K562 (cell line): Measurements from ENCODE around the gene TMEM205. TPM values are rescaled to one million over a fixed set of nuclear protein-coding genes. Genes with fewer than 3 reads are reported as not detected.

ENCODE experiments used
- ATAC-seq: fragments of 200-7000 bp; cut with Tn5 transposase; 3 replicates; pipeline ENCODE4 v1.9.1; 2020; ENCODE audit warnings: moderate library complexity
- BruUV-seq: library from RNA; stranded (reverse); fragments of 400-500 nt; replicated peaks from 2 replicates; lab custom pipeline; 2021; lab: Mats Ljungman, UMichigan
- CTCF ChIA-PET: fragments of 300-600 bp; formaldehyde crosslinking; extraction: SDS; loops from one replicate; lab custom pipeline; 2021; ENCODE audit warnings: low intra/inter-chr PET ratio; lab: Yijun Ruan, JAX
- POLR2A ChIA-PET: fragments of 300-600, 350-650 bp; sonication (Branson Sonifier 250); formaldehyde crosslinking; extraction: SDS; loops from one replicate; lab custom pipeline; 2021; ENCODE audit warnings: antibody characterized with exemption, inconsistent platforms; lab: Yijun Ruan, JAX
- DNase-seq, 4 experiments: peaks; one replicate each; pipeline versions ENCODE4 v3.0.0 to v3.0.0-alpha.2; 2011 to 2018; ENCODE audit warnings: low spot score in 3 of 4, mixed read lengths in 3 of 4; ENCODE audit errors: extremely low read depth in 1 of 4
- FAIRE-seq: peaks from 2 replicates; lab custom pipeline; 2011; peaks lifted over from hg19 to GRCh38; lab: Jason Lieb, UNC
- H2AFZ ChIP-seq: 2 replicates; pipeline ENCODE4 v1.6.0; 2011; ENCODE audit warnings: low read depth, low read length, control low read depth, inconsistent platforms
- H3K27ac ChIP-seq: fragments of 200-600 bp; 3 replicates; pipeline ENCODE4 v1.8.0; 2011; ENCODE audit warnings: low read depth, mild to moderate bottlenecking, control low read depth, inconsistent platforms, low read length, moderate library complexity, mixed read lengths; ENCODE audit errors: extremely low read depth
- H3K27me3 ChIP-seq, 2 experiments: fragments of 300-600 bp in 1 of 2; 2 replicates in 1 of 2; 3 replicates in 1 of 2; pipeline versions ENCODE4 v1.6.0 to v1.8.0; 2011; ENCODE audit warnings: inconsistent platforms in 2 of 2, low read length in 2 of 2, mild to moderate bottlenecking in 1 of 2, mixed read lengths in 1 of 2, moderate library complexity in 1 of 2; ENCODE audit not compliant: control insufficient read depth in 2 of 2, insufficient read depth in 2 of 2
- H3K36me3 ChIP-seq: fragments of 300-600 bp; 3 replicates; pipeline ENCODE4 v1.8.0; 2011; ENCODE audit warnings: mild to moderate bottlenecking, low read length, inconsistent platforms; ENCODE audit not compliant: control insufficient read depth, insufficient read depth
- H3K4me1 ChIP-seq, 2 experiments: fragments of 200-600 bp in 1 of 2; replicated peaks in 1 of 2; 2 replicates in 1 of 2; 3 replicates in 1 of 2; pipeline versions ENCODE4 v1.5.1 to v1.8.0; 2011; ENCODE audit warnings: inconsistent platforms in 2 of 2, low read length in 2 of 2, mild to moderate bottlenecking in 1 of 2, mixed read lengths in 1 of 2, moderate library complexity in 1 of 2; ENCODE audit not compliant: control insufficient read depth in 2 of 2, insufficient read depth in 2 of 2
- H3K4me2 ChIP-seq: 2 replicates; pipeline ENCODE4 v1.6.1; 2011; ENCODE audit warnings: low read length, control low read depth, inconsistent platforms, mixed read lengths; ENCODE audit not compliant: insufficient read depth
- H3K4me3 ChIP-seq: fragments of 200-600 bp; sonication (generic), shearing (Covaris generic); 2 replicates; pipeline ENCODE4 v1.5.1; 2016; ENCODE audit warnings: control low read depth, inconsistent platforms
- H3K79me2 ChIP-seq: fragments of 200-600 bp; 3 replicates; pipeline ENCODE4 v1.8.0; 2011; ENCODE audit warnings: low read length, inconsistent platforms; ENCODE audit not compliant: control insufficient read depth, insufficient read depth
- H3K9ac ChIP-seq, 2 experiments: 2 replicates each; pipeline versions ENCODE4 v1.6.0 to v1.6.1; 2011; ENCODE audit warnings: low read depth in 2 of 2, low read length in 2 of 2, control low read depth in 1 of 2, inconsistent platforms in 1 of 2, mild to moderate bottlenecking in 1 of 2, mixed read lengths in 1 of 2; ENCODE audit not compliant: insufficient read depth in 1 of 2
- H3K9me1 ChIP-seq: one replicate; pipeline ENCODE4 v1.6.0; 2011; ENCODE audit warnings: inconsistent platforms, mild to moderate bottlenecking, low read length, moderate library complexity; ENCODE audit not compliant: control insufficient read depth, insufficient read depth
- H3K9me3 ChIP-seq: replicated peaks from 2 replicates; pipeline ENCODE4 v1.5.1; 2011; ENCODE audit warnings: low read depth, low read length, inconsistent platforms; ENCODE audit not compliant: control insufficient read depth, insufficient read depth
- H4K20me1 ChIP-seq: replicated peaks from 2 replicates; pipeline ENCODE4 v1.6.1; 2011; ENCODE audit warnings: low read length, inconsistent platforms, mixed read lengths; ENCODE audit not compliant: control insufficient read depth, insufficient read depth
- ATF7 ChIP-seq: fragments of 450-650 bp; IDR thresholded peaks from 2 replicates; pipeline ENCODE4 v1.7.1; 2014; ENCODE audit warnings: mild to moderate bottlenecking, moderate library complexity
- C11orf30 ChIP-seq: fragments of 450-650 bp; IDR thresholded peaks from 2 replicates; pipeline ENCODE4 v1.6.1; 2016; ENCODE audit warnings: low read depth, mild to moderate bottlenecking
- CBFA2T2 ChIP-seq: fragments of 450-650 bp; conservative IDR thresholded peaks from 2 replicates; pipeline ENCODE4 v1.6.1; 2017; ENCODE audit warnings: mild to moderate bottlenecking
- GABPA ChIP-seq: fragments of 200-800 bp; sonication (Bioruptor generic); conservative IDR thresholded peaks from 2 replicates; pipeline ENCODE4 v1.6.1; 2016; ENCODE audit warnings: low read depth, missing genetic modification characterization, missing compliant biosample characterization
- GATAD2A ChIP-seq: fragments of 450-650 bp; IDR thresholded peaks from 2 replicates; pipeline ENCODE4 v1.6.1; 2017
- HMBOX1 ChIP-seq: sonication (generic); IDR thresholded peaks from 2 replicates; pipeline ENCODE4 v1.6.1; 2016
- MCM5 ChIP-seq: fragments of 450-650 bp; IDR thresholded peaks from 2 replicates; pipeline ENCODE4 v1.6.1; 2016; ENCODE audit warnings: low read depth
- NR2C1 ChIP-seq, 2 experiments: fragments of 450-650 bp; IDR thresholded peaks; 2 replicates each; pipeline ENCODE4 v1.6.1; 2017; ENCODE audit warnings: mild to moderate bottlenecking in 2 of 2, antibody characterized with exemption in 1 of 2, inconsistent platforms in 1 of 2, missing compliant biosample characterization in 1 of 2, missing genetic modification characterization in 1 of 2
- REST ChIP-seq, 2 experiments: fragments of 450-650 bp; formaldehyde crosslinking in 1 of 2; IDR thresholded peaks; 2 replicates each; pipeline versions ENCODE4 v1.4.0 to v1.6.1; 2014 to 2020; ENCODE audit warnings: mild to moderate bottlenecking in 2 of 2, borderline replicate concordance in 1 of 2, low read depth in 1 of 2
- TCF3 ChIP-seq: sonication (generic); formaldehyde crosslinking; IDR thresholded peaks from 2 replicates; pipeline ENCODE4 v1.4.0; 2020; ENCODE audit warnings: mild to moderate bottlenecking, missing genetic modification reagents
- ZBTB49 ChIP-seq: sonication (generic); formaldehyde crosslinking; IDR thresholded peaks from 2 replicates; pipeline ENCODE4 v1.8.0; 2022; ENCODE audit warnings: missing genetic modification reagents, mild to moderate bottlenecking, borderline replicate concordance
- ZNF197 ChIP-seq: fragments of 200-800 bp; sonication (Bioruptor generic); IDR thresholded peaks from 2 replicates; pipeline ENCODE4 v1.6.1; 2016; ENCODE audit warnings: low read depth, missing genetic modification characterization, missing compliant biosample characterization
- WGBS: fragments of 100-300 bp; shearing (Covaris generic); methylation state at CpG from one replicate; pipeline ENCODE4 v1.1.6; 2016; ENCODE audit warnings: low coverage, mixed read lengths; ENCODE audit not compliant: insufficient coverage; ENCODE audit errors: missing lambda C conversion rate; 5-methylcytosine and 5-hydroxymethylcytosine counted together
- in situ Hi-C: fragments of 300-500 bp; cut with MboI; formaldehyde crosslinking; loops from 4 replicates; pipeline ENCODE4 v1.15.0; 2018; ENCODE audit warnings: inconsistent platforms, mixed read lengths
- intact Hi-C: fragments of 100-400 bp; cut with micrococcal nuclease; formaldehyde crosslinking; loops from 2 replicates; pipeline ENCODE4 v1.14.2; 2022
- polyA plus RNA-seq, 8 experiments: library from polyadenylated mRNA; depleted of rRNA in 4 of 8; stranded (reverse) in 5 of 8; unstranded in 3 of 8; fragments of >200 nt; fragmentation: Nextera tagmentation in 2 of 8; fragmentation: Illumina TruSeq in 1 of 8; extraction: Ambion mirVana in 2 of 8; extraction: Trizol in 1 of 8; gene quantifications; 2 replicates each; pipeline versions ENCODE4 v1.2.1 to v1.2.3, GENCODE V29; 2011 to 2014; ENCODE audit warnings: inconsistent platforms in 1 of 8, missing spikeins in 1 of 8
- total RNA-seq, 7 experiments: library from RNA; depleted of rRNA in 6 of 7; stranded (reverse); fragments of >200 nt in 6 of 7; fragmentation: Illumina TruSeq in 2 of 7; extraction: Trizol in 2 of 7; gene quantifications; 2 replicates each; pipeline versions ENCODE4 v1.2.1 to v1.2.3, GENCODE V29; 2011 to 2021; ENCODE audit warnings: low replicate concordance in 1 of 7

Gene TMEM205
- total and polyA plus RNA-seq, 9 of the 15 experiments (the other 6 are each of a cell fraction or from before 2014, with no cell fraction given) = 21.3 to 81.5 (median 44.1) TPM

GRCh38 chr19:11349171-11349570, 3.1 kb upstream of the TMEM205 start:
- ChIA-PET CTCF (no interaction called here), POLR2A (interaction anchor here (0.7 kb wide), 1 partner anchor 10 kb away, joined by 5 read pairs; the partner anchor contains the start of gene RAB3D)
- H3K9me1 ChIP-seq = peaks cover 2% of the 10 kb centered on the region
- no peak overlapping the region for H3K4me2 ChIP-seq
- H3K27ac ChIP-seq = no peak overlapping the region
- ATAC-seq = no peak
- in situ Hi-C loops (no loop called here), intact Hi-C loops (no loop called here)
- peaks cover 28 to 39% of the 10 kb centered on the region in 2 experiments for H3K4me1 ChIP-seq
- no peaks in the 10 kb centered on the region for H3K36me3 ChIP-seq
- no peaks in the 10 kb centered on the region for H3K27me3 ChIP-seq
- no peak for FAIRE-seq
- no peaks in the 10 kb centered on the region for H3K79me2 ChIP-seq
- 56% methylated on average over 4 of the region's 4 CpGs for WGBS
- no TSS peak for BruUV-seq
- H3K9me3 ChIP-seq = peaks cover 3% of the 10 kb centered on the region; the same call in 1 of the 2 replicates
- H3K4me3 ChIP-seq = no peak overlapping the region
- H3K9ac ChIP-seq = no peak overlapping the region
- H4K20me1 ChIP-seq = no peaks in the 10 kb centered on the region
- no peak overlapping the region for H2AFZ ChIP-seq
- no peak for DNase-seq
- TF ChIP-seq TCF3 (CRISPR knock-in tag) (no peak), GATAD2A (no peak), ATF7 (no peak), C11orf30 (no peak), GABPA (no peak), MCM5 (no peak), NR2C1 (IDR thresholded peaks at IDR 0.05) (no peak), NR2C1 (tag; IDR thresholded peaks at IDR 0.05) (no peak), ZBTB49 (no peak), ZNF197 (CRISPR knock-in tag) (no peak), CBFA2T2 (no peak), REST (IDR thresholded peaks at IDR 0.05; ENCODE audit: borderline replicate concordance) (peak; percentile 60; the same call in 1 of the 2 replicates), REST (CRISPR knock-in tag; IDR thresholded peaks at IDR 0.05; ENCODE audit: low read depth) (no peak), HMBOX1 (no peak)
